Stimulated activated CD4-positive, alpha-beta T cell treated with anti-CD3 and anti-CD28 coated beads, Interleukin-1b, Interleukin-23, amount 100 ng/mL, for 1 hour (primary cell): ENCODE data around the gene TTC28.

ENCODE experiments used
- DNase-seq, 2 donors: peaks; one replicate each; pipeline ENCODE4 v3.0.0-alpha.2; 2020; ENCODE audit warnings: low read depth in 2 of 2

Gene TTC28

GRCh38 chr22:28004021-28004420, 675.6 kb downstream of the TTC28 start:
- no peak for DNase-seq

- no peak for DNase-seq
These were observed 676.6 kb downstream of the TTC28 start for GRCh38 chr22:28002863-28003565.

DNA sequence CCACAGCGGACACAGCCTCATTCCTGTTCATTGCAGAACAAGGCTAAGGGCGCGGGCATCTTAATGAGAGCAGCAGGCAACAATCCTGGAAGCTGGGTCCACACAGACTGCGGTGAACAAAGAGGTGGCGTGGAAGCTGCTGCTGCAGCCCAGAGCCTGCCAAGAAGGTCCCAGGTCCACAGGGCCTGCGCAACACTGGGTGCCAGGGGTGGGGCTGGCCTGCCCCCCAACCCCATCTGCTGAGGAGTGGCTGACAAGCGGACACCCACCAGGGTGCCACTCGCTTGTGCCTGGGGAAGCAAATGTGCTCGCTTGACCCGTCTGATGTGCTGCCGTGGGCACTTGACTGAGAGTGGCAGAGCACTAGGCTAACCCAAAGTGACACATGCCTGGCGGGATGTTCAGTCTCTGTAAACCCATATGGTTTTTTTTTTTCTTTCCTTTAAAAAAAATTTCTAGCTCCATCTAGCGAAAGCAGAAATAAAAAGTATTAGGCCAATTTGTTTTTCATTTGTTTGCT, 677.4 kb downstream of the TTC28 start:
- no peak for DNase-seq

DNA sequence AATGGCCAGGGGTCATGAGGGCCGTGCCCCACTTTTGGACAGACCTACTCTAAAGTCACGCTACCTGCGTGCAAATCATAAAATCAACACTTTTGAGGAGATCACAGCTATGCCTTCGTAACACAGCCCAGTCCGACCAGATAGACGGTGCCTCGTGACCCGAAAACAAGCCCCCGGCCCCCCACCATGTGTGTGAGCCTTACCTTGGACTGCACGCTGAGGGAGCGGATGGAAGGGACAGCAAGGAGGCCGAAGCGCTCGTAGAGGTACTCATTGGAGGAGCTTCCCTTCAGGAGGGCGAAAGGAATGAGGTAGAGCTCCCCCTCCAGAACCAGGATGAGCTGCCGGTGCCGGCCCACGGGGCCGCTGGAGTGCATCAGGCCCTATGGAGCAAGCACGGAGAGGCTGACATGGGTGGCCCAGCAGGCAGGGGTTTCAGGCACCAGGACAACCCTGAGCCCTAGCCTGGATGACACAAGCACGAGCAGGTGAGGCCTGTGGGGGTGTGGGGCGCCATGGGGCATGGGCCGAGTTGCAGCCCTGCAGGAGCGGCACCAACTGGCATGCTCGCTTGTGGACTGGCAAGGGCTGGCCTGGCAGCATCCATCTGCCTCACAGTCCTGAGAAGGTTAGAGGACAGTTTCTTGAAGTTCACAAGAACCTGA, 678.3 kb downstream of the TTC28 start:
- no peak for DNase-seq

DNA sequence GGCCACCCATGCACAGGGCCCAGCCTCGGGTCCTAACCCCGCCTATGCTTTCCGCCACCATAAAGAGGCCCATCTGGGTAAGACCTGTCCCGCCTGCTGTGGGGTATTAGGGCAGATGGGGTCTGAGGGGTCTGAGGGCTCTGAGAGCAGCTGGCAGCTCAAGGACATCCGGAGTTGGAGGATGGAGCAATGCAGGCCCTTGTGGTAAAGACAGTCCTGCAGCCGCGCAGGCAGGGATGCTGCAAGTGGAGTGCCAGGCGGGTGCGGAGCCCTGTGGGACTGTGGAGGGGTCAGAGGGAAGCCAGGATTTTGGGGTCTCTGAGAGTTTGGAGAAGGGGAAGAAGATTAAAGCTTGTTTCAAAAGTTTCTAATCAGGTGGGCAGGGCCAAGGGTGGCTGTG, 679.3 kb downstream of the TTC28 start:
- DNase-seq: no peak

DNA sequence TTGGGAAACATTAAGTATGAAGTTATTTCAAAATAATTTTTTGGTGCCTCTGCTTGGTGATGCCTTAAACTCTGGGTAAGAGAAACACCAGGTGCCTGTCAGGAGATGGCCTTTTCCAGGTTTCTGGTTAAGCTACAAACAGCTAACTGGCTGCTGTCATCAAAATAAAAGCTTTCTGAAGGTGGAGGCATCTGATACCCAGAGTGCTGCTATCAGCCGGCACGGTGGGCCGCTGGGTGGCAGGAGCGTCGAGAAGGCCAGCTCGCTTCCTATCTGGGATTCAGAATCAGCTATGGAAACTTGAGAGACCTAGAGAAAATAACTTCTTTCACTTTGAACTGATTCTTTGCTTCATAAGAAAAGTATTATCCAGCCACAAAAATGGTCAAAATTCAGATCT, 679.8 kb downstream of the TTC28 start:
- DNase-seq: no peak

DNA sequence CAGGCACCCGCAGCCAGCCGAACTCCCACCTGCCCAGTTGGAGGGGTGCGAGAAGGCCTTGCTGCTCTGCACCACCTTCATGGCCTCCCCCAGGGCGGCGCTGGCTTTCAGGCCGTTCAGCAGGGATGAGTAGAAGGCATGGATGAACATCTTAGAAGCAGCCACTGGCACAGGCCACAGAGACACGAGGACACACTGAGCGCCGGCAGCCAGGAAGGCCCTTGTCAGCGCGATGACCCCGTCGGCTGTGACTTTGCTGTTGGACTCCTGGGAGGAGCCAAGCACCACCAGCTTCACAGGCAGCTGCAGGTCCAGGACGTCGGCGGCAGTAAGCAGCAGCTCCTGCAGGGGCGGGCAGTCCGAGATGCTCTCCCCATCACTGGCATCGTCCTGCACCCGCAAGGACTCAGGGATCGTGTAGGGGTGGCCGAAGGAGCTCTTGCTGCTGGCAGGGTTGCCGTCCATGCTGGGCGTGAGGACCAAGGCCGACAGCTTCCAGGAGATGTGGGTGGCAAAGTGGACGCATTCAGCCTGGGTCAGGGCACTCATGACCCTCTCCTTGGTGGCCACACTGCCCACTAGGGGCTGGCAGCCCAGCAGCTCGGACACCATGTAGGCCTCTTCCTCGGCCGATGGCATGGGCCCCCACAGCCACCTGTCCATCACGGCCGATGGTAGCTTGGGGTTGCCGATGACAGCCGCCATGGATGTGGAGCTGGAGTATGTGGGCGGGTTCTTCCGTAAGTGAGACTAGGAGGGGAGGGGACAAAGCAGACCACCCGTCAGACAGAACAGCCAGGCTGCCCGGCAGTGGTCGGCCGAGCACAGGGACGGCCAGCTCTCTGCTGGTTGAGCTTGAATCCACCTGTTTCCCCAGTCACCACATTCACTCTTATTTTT, 680.9 kb downstream of the TTC28 start:
- no peak for DNase-seq

- no peak for DNase-seq
These were observed 682.1 kb downstream of the TTC28 start for GRCh38 chr22:27997538-27997937.

GRCh38 chr22:27996981-27997380, 682.7 kb downstream of the TTC28 start:
- DNase-seq: no peak

DNA sequence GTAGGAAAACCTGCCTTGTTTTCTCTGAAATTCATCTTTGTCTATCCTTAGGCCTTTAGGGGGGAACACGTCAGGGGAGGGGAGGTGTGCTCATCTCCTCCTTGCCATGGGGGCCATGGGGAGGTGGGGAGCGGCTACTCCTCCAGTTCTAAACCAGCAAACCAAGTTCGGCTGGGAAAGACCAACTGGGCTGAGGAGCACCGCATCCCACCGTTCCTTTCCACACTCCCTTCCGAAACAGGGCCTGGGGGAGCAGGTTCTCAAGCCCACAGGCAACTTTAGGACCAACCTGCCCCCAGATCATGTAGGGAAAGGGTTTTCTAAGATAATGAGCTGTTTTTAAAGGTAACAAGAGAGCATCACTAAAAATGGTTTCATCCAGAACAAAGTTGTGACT, 683.1 kb downstream of the TTC28 start:
- no peak for DNase-seq

- no peak for DNase-seq
These were observed 683.7 kb downstream of the TTC28 start for GRCh38 chr22:27995801-27996528.

DNA sequence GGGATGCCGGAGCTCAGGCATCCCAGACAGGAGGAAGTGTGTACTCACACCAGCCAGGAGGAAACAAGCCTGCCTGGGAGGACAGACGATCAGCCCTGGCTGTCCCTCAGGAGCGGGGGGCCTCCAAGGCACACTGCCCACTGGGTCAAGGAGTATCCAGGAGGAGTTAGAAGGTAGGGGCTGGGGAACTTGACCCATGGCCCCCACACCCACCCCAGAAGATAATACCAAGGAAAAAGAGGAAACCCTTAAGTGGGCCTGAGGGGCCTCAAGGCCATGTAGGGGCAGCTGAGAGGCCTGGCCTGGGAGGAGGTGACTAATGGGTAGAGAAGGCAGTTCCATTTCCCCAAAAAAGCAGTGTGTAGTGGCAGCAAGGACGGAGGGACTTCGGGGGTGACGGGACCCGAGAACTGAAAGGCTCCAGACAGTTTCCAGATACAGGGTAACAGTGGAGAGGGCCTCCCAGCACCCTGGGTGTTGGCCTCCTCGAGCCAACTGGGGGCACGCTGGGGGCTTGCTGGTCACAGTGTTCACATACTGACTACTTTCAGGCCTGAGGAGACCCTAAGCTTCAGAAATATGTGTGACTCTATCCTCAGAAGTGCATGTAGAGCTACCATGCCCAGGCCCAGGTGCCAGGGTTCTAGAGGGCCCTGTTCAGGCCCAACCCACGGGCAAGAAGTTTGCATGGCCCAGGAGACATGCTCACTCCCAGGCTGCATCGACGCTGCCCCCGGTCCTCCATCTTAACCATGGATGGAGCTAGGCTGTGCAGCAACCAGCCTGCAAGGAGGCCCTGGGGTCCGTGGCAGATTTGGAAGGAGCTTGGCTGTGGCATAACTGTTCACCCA, 684.9 kb downstream of the TTC28 start:
- no peak for DNase-seq

- DNase-seq: no peak
These were observed 685.8 kb downstream of the TTC28 start for GRCh38 chr22:27993774-27994350.

DNA sequence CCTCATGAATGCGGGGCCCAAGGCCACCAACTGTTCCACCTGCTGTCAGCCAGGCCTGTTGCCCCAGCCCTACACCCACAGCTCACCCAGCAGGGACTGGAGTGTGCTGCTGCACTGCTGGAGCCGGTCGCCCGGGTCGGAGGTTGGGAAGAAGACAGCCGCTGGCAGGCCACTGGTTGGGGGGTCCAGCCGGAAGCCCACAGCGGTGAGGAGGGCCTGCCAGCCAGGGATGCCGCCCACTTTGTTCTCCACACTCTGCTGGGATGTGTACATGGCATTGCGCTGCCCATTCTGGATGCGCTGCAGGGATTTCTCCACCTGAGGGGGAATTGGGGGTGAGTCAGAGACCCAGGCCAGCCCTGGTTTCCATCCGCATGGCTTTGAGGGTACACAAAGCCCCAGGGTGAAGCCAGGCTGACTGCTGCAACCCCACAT, 686.4 kb downstream of the TTC28 start:
- DNase-seq: no peak

DNA sequence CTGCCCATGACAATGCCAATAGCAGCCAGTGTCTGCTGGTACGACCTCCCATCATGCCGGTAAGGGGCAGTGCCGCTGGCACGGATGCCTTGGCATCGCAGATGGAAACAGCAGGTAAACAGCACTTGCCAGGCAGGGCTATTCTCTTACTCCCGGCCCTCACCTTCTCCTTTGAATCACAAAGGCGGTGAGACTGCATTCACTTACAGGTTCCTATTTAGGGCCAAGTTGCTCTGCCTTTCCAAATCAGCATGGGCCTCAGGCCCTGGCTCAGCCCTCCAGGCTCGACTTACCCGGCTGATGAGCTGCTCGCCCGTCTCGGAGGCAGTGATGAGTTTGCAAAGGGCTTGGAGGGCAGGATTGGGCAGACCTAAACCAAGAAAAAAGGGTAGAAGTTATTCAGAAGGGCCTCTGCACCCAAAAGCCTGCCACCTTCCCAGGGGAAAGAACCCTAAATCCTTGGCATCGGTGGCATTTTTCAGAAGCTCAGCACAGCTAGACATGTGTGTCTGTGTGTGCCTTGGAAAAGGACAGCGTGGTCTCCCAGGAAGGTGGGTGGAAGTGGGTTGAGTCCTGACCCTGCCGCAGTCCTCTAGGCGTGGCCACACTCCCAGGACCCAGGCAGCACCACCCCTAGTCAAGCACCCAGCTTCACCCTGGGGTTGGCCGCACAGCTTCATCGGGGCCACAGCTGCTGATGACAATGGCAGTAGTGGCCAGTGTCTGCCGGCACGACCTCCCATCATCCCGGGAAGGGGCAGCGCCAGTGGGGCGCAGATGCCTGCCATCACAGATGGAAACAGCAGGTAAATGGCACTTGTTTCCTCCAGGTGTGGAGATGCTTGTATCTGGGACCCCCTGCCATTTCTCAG, 687.1 kb downstream of the TTC28 start:
- no peak for DNase-seq

- DNase-seq: no peak
These were observed 687.9 kb downstream of the TTC28 start for GRCh38 chr22:27991586-27992293.

GRCh38 chr22:27990879-27991278, 688.8 kb downstream of the TTC28 start:
- no peak for DNase-seq

DNA sequence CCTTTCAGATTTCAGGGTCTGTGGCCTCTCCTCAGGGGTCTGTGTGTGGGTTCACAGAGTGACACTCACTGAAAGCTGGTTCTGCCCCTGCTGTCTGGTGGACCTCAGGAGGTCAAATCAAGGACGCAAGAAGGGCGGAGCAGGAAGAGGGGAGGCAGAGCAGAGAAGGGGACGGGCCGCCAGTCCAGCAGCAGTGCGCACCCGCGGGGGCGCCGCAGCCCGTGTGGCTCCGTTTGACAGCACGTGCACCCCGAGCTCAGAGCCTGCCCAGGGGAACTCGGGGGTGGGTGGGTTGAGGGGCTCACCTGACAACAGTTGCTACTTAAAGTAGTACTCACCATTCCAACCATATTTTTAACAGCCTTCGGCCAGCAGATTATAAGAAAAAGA, 689.2 kb downstream of the TTC28 start:
- no peak for DNase-seq
